ENCODE results near the gene MMEL1.

The MMEL1 gene

GRCh38 chr1:2604844-2605508 lies 27.8 kb downstream of the MMEL1 start:
- no peak for DNase-seq

- no peak for DNase-seq
These were observed 28.5 kb downstream of the MMEL1 start for GRCh38 chr1:2604156-2604843.

GRCh38 chr1:2603521-2604155 lies 29.2 kb downstream of the MMEL1 start:
- DNase-seq: no peak

GRCh38 chr1:2602866-2603520 lies 29.8 kb downstream of the MMEL1 start:
- no peak for DNase-seq

GRCh38 chr1:2602311-2602835 lies 30.4 kb downstream of the MMEL1 start:
- DNase-seq: no peak

- no peak for DNase-seq
These were observed 31.0 kb downstream of the MMEL1 start for GRCh38 chr1:2601721-2602303.

- no peak for DNase-seq
These were observed 34.4 kb downstream of the MMEL1 start for GRCh38 chr1:2598329-2598931.

GRCh38 chr1:2597441-2598328 lies 35.1 kb downstream of the MMEL1 start:
- DNase-seq: no peak

- DNase-seq: no peak
These were observed 36.1 kb downstream of the MMEL1 start for GRCh38 chr1:2596530-2597333.

GRCh38 chr1:2595812-2596529 lies 36.8 kb downstream of the MMEL1 start:
- no peak for DNase-seq

GRCh38 chr1:2595261-2595811 lies 37.5 kb downstream of the MMEL1 start:
- DNase-seq: no peak

- no peak for DNase-seq
These were observed 38.1 kb downstream of the MMEL1 start for GRCh38 chr1:2594641-2595131.

GRCh38 chr1:2594001-2594640 lies 38.7 kb downstream of the MMEL1 start:
- no peak for DNase-seq

GRCh38 chr1:2593251-2593878 lies 39.5 kb downstream of the MMEL1 start:
- DNase-seq: no peak

- DNase-seq: no peak
These were observed 40.1 kb downstream of the MMEL1 start for GRCh38 chr1:2592672-2593071.

GRCh38 chr1:2591581-2592261 lies 41.1 kb downstream of the MMEL1 start:
- no peak for DNase-seq

- DNase-seq: no peak
These were observed 41.6 kb downstream of the MMEL1 start for GRCh38 chr1:2591233-2591580.

All from NCI-H1092 (cell line).